ENCODE data around the gene ERG28.
"Not testable (repeated sequence)": the region's sequence is repeated elsewhere in the genome, so short reads cannot be mapped to it uniquely, and the experiment has no call there.

Gene ERG28

GRCh38 chr14:75615200-75615599, 45.5 kb downstream of the ERG28 start:
- DNase-seq = no peak

GRCh38 chr14:75614179-75614578, 46.5 kb downstream of the ERG28 start:
- DNase-seq = no peak

GRCh38 chr14:75612157-75612556, 48.5 kb downstream of the ERG28 start:
- DNase-seq = no peak

- no peak for DNase-seq
These were observed 49.8 kb downstream of the ERG28 start for GRCh38 chr14:75610834-75611233.

- DNase-seq = no peak
These were observed 50.8 kb downstream of the ERG28 start for GRCh38 chr14:75609606-75610475.

GRCh38 chr14:75609116-75609515, 51.6 kb downstream of the ERG28 start:
- DNase-seq = no peak

GRCh38 chr14:75607842-75608640, 52.6 kb downstream of the ERG28 start:
- no peak for DNase-seq

GRCh38 chr14:75607044-75607443, 53.6 kb downstream of the ERG28 start:
- DNase-seq = no peak

GRCh38 chr14:75605916-75606315, 54.8 kb downstream of the ERG28 start:
- DNase-seq = no peak

- no peak for DNase-seq
These were observed 55.5 kb downstream of the ERG28 start for GRCh38 chr14:75604979-75605851.

GRCh38 chr14:75602503-75602902, 58.2 kb downstream of the ERG28 start:
- no peak for DNase-seq

GRCh38 chr14:75601061-75601460, 59.6 kb downstream of the ERG28 start:
- DNase-seq = not testable (repeated sequence)

- DNase-seq = not testable (repeated sequence)
These were observed 60.6 kb downstream of the ERG28 start for GRCh38 chr14:75600100-75600499.
